Liver (tissue), 9 donors: ENCODE measurements around the gene ACYP1. TPM values are rescaled to one million over a fixed set of nuclear protein-coding genes. Genes with fewer than 3 reads are reported as not detected.

Experiments used
- DNase-seq: peaks from one replicate; pipeline ENCODE4 v3.0.0-alpha.2; 2017; ENCODE audit warnings: low spot score
- H3K27ac ChIP-seq, 2 donors: one replicate each; pipeline ENCODE4 v1.7.0; 2013; ENCODE audit warnings: inconsistent platforms in 2 of 2, low read length in 2 of 2, control low read depth in 1 of 2, low read depth in 1 of 2, mild to moderate bottlenecking in 1 of 2
- H3K27me3 ChIP-seq, 4 donors: one replicate each; pipeline versions ENCODE4 v1.6.1 to v1.7.0; 2013; ENCODE audit warnings: low read length in 3 of 4, inconsistent platforms in 1 of 4, mild to moderate bottlenecking in 1 of 4, moderate library complexity in 1 of 4; ENCODE audit not compliant: control insufficient read depth in 4 of 4, insufficient read depth in 4 of 4
- H3K36me3 ChIP-seq, 4 donors: one replicate each; pipeline versions ENCODE4 v1.6.1 to v1.7.0; 2013; ENCODE audit warnings: low read length in 3 of 4, mild to moderate bottlenecking in 3 of 4, low read depth in 1 of 4, moderate library complexity in 1 of 4; ENCODE audit not compliant: control insufficient read depth in 4 of 4, insufficient read depth in 3 of 4
- H3K4me1 ChIP-seq, 4 donors: one replicate each; pipeline versions ENCODE4 v1.6.1 to v1.7.0; 2013; ENCODE audit warnings: low read length in 3 of 4, mild to moderate bottlenecking in 3 of 4, moderate library complexity in 1 of 4; ENCODE audit not compliant: control insufficient read depth in 4 of 4, insufficient read depth in 4 of 4
- H3K4me3 ChIP-seq, 3 donors: one replicate each; pipeline versions ENCODE4 v1.6.1 to v1.7.0; 2013; ENCODE audit warnings: low read length in 3 of 3, control low read depth in 1 of 3, low read depth in 1 of 3, mild to moderate bottlenecking in 1 of 3
- H3K9ac ChIP-seq, 2 donors: one replicate each; pipeline ENCODE4 v1.7.0; 2013; ENCODE audit warnings: low read length in 2 of 2, mild to moderate bottlenecking in 2 of 2, moderate library complexity in 2 of 2, control low read depth in 1 of 2, low read depth in 1 of 2
- H3K9me3 ChIP-seq, 4 donors: one replicate each; pipeline versions ENCODE4 v1.6.1 to v1.7.0; 2013; ENCODE audit warnings: low read length in 3 of 4; ENCODE audit not compliant: control insufficient read depth in 4 of 4
- EGR1 ChIP-seq, 2 donors: IDR thresholded peaks; 2 replicates each; pipeline ENCODE4 v1.6.1; 2016 to 2018; ENCODE audit warnings: antibody characterized with exemption in 2 of 2, low read depth in 2 of 2
- FOXA1 ChIP-seq: IDR thresholded peaks from 2 replicates; pipeline ENCODE4 v1.6.1; 2016; ENCODE audit warnings: antibody characterized with exemption
- FOXA2 ChIP-seq: IDR thresholded peaks from 2 replicates; pipeline ENCODE4 v1.6.1; 2016; ENCODE audit warnings: antibody characterized with exemption
- GABPA ChIP-seq, 2 donors: IDR thresholded peaks in 1 of 2; conservative IDR thresholded peaks in 1 of 2; 2 replicates each; pipeline ENCODE4 v1.6.1; 2016; ENCODE audit warnings: antibody characterized with exemption in 2 of 2, mild to moderate bottlenecking in 1 of 2, moderate library complexity in 1 of 2
- HNF4A ChIP-seq, 2 donors: conservative IDR thresholded peaks; 2 replicates each; pipeline ENCODE4 v1.6.1; 2016; ENCODE audit warnings: antibody characterized with exemption in 2 of 2, mild to moderate bottlenecking in 2 of 2
- HNF4G ChIP-seq: IDR thresholded peaks from 2 replicates; pipeline ENCODE4 v1.6.1; 2016; ENCODE audit warnings: antibody characterized with exemption
- JUND ChIP-seq, 2 donors: IDR thresholded peaks; 2 replicates each; pipeline ENCODE4 v1.6.1; 2016; ENCODE audit warnings: antibody characterized with exemption in 2 of 2
- RAD21 ChIP-seq, 2 donors: IDR thresholded peaks; 2 replicates each; pipeline ENCODE4 v1.6.1; 2016; ENCODE audit warnings: antibody characterized with exemption in 2 of 2, mild to moderate bottlenecking in 2 of 2
- RXRA ChIP-seq, 2 donors: IDR thresholded peaks; 2 replicates each; pipeline ENCODE4 v1.6.1; 2017 to 2018; ENCODE audit warnings: antibody characterized with exemption in 2 of 2, mild to moderate bottlenecking in 1 of 2
- SP1 ChIP-seq: IDR thresholded peaks from 2 replicates; pipeline ENCODE4 v1.6.1; 2018; ENCODE audit warnings: antibody characterized with exemption, mild to moderate bottlenecking
- TAF1 ChIP-seq: conservative IDR thresholded peaks from 2 replicates; pipeline ENCODE4 v1.6.1; 2016; ENCODE audit warnings: antibody characterized with exemption, mild to moderate bottlenecking
- YY1 ChIP-seq: IDR thresholded peaks from 2 replicates; pipeline ENCODE4 v1.6.1; 2016; ENCODE audit warnings: antibody characterized with exemption, mild to moderate bottlenecking
- WGBS: extraction: QIAGEN DNeasy Blood & Tissue Kit; methylation state at CpG from one replicate; pipeline ENCODE4 v1.1.7; 2013; 5-methylcytosine and 5-hydroxymethylcytosine counted together
- polyA plus RNA-seq, 2 donors: library from polyadenylated mRNA; stranded (reverse) in 1 of 2; unstranded in 1 of 2; fragments of 200-250 nt in 1 of 2; fragments of >200 nt in 1 of 2; fragmentation: Nextera tagmentation in 1 of 2; extraction: Ambion mirVana in 1 of 2; gene quantifications; one replicate each; pipeline versions ENCODE4 v1.2.1 to v1.2.3, GENCODE V29; 2013 to 2015
- total RNA-seq, 2 donors: library from RNA; depleted of rRNA; stranded (reverse); fragments of >200 nt; gene quantifications; one replicate each; pipeline ENCODE4 v1.2.3, GENCODE V29; 2014
- TF ChIP-seq, protein P1 (sequence below): IDR thresholded peaks from 2 replicates; pipeline ENCODE4 v1.6.1; 2016; ENCODE audit warnings: antibody characterized with exemption
- TF ChIP-seq, protein P2 (sequence below): IDR thresholded peaks from 2 replicates; pipeline ENCODE4 v1.6.1; 2016; ENCODE audit warnings: antibody characterized with exemption
- TF ChIP-seq, protein P3 (sequence below): fragments of 150-350 bp; IDR thresholded peaks from 2 replicates; pipeline ENCODE4 v1.5.1; 2017; ENCODE audit warnings: improper control_type of control experiment, low read depth, low read length; ENCODE audit not compliant: missing input control
- TF ChIP-seq, protein P4 (sequence below): IDR thresholded peaks from 2 replicates; pipeline ENCODE4 v1.6.1; 2016; ENCODE audit warnings: antibody characterized with exemption, mild to moderate bottlenecking
- TF ChIP-seq, protein P5 (sequence below): IDR thresholded peaks from 2 replicates; pipeline ENCODE4 v1.6.1; 2016; ENCODE audit warnings: antibody characterized with exemption
- donor health status: healthy.
- donor health status: healthy.
- donor health status: healthy.
- donor health status: healthy.
- donor health status: healthy.

ACYP1 gene
- total and polyA plus RNA-seq, 4 donors: 2.1 to 7.5 (median 4.0) TPM

DNA sequence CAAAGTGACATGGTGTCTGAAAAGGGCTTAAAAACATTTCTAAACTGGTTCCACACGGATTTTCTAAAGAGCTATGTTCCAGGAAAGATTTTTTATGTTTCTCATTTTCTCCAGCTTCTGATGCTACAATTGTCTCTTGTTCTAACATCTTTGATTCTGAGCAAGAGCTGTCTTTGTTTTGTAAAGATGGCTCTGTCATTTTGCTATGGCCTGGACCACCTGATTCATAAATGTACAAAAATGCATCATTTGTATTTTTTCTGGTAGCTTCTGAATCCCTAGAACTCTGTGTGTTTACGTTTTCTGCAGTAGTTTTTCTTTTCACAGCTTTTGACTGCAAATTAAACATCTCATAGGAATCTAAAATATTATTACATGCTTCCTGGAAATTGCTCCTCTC, 15.7 kb downstream of the ACYP1 start (continued):
- TF ChIP-seq, protein P1, sequence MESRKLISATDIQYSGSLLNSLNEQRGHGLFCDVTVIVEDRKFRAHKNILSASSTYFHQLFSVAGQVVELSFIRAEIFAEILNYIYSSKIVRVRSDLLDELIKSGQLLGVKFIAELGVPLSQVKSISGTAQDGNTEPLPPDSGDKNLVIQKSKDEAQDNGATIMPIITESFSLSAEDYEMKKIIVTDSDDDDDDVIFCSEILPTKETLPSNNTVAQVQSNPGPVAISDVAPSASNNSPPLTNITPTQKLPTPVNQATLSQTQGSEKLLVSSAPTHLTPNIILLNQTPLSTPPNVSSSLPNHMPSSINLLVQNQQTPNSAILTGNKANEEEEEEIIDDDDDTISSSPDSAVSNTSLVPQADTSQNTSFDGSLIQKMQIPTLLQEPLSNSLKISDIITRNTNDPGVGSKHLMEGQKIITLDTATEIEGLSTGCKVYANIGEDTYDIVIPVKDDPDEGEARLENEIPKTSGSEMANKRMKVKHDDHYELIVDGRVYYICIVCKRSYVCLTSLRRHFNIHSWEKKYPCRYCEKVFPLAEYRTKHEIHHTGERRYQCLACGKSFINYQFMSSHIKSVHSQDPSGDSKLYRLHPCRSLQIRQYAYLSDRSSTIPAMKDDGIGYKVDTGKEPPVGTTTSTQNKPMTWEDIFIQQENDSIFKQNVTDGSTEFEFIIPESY: no peak

DNA sequence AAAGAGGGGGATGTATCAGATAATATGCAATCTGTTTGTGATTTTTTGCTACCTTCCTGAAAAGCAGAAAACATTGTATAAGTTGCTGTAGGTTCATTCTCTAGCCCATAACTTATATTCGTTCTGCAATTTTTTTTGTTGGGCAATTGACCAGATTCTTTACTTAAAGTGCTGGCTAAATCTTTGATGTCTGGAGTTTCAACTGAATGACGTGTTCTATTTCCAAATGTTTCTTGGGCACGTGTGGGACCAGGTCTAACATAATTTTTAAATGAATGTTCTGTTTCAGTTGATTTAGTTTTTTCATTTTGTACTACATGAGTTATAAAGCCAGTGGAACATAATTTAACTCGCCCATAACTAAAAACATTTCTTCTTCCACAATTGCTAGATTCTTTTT, 16.3 kb downstream of the ACYP1 start:
- Histone ChIP-seq H3K27me3 (no peaks in the 10 kb centered on the region), H3K9me3 (no peaks in the 10 kb centered on the region), H3K27ac (no peak overlapping the region), H3K4me3 (no peak overlapping the region), H3K36me3 (no peaks in the 10 kb centered on the region), H3K9ac (no peak overlapping the region), H3K4me1 (peaks cover under 1 to 11% (median 8%) of the 10 kb centered on the region in 4 donors)
- DNase-seq: no peak
- TF ChIP-seq, protein P2, sequence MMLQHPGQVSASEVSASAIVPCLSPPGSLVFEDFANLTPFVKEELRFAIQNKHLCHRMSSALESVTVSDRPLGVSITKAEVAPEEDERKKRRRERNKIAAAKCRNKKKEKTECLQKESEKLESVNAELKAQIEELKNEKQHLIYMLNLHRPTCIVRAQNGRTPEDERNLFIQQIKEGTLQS: no peak
- TF ChIP-seq HNF4G (no peak), TAF1 (no peak), RAD21 (IDR thresholded peaks at IDR 0.05) (no peak), JUND (IDR thresholded peaks at IDR 0.05) (no peak), FOXA1 (no peak), GABPA (IDR thresholded peaks at IDR 0.05 in 1 of 2, conservative IDR thresholded peaks at IDR 0.05 in 1 of 2) (no peak), SP1 (no peak), YY1 (no peak), FOXA2 (no peak), EGR1 (IDR thresholded peaks at IDR 0.05; ENCODE audit: low read depth in 2 of 2) (no peak), HNF4A (conservative IDR thresholded peaks at IDR 0.05) (no peak), RXRA (IDR thresholded peaks at IDR 0.05) (no peak)
- TF ChIP-seq, protein P1: no peak
- TF ChIP-seq, protein P3, sequence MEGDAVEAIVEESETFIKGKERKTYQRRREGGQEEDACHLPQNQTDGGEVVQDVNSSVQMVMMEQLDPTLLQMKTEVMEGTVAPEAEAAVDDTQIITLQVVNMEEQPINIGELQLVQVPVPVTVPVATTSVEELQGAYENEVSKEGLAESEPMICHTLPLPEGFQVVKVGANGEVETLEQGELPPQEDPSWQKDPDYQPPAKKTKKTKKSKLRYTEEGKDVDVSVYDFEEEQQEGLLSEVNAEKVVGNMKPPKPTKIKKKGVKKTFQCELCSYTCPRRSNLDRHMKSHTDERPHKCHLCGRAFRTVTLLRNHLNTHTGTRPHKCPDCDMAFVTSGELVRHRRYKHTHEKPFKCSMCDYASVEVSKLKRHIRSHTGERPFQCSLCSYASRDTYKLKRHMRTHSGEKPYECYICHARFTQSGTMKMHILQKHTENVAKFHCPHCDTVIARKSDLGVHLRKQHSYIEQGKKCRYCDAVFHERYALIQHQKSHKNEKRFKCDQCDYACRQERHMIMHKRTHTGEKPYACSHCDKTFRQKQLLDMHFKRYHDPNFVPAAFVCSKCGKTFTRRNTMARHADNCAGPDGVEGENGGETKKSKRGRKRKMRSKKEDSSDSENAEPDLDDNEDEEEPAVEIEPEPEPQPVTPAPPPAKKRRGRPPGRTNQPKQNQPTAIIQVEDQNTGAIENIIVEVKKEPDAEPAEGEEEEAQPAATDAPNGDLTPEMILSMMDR: no peak
- TF ChIP-seq, protein P4, sequence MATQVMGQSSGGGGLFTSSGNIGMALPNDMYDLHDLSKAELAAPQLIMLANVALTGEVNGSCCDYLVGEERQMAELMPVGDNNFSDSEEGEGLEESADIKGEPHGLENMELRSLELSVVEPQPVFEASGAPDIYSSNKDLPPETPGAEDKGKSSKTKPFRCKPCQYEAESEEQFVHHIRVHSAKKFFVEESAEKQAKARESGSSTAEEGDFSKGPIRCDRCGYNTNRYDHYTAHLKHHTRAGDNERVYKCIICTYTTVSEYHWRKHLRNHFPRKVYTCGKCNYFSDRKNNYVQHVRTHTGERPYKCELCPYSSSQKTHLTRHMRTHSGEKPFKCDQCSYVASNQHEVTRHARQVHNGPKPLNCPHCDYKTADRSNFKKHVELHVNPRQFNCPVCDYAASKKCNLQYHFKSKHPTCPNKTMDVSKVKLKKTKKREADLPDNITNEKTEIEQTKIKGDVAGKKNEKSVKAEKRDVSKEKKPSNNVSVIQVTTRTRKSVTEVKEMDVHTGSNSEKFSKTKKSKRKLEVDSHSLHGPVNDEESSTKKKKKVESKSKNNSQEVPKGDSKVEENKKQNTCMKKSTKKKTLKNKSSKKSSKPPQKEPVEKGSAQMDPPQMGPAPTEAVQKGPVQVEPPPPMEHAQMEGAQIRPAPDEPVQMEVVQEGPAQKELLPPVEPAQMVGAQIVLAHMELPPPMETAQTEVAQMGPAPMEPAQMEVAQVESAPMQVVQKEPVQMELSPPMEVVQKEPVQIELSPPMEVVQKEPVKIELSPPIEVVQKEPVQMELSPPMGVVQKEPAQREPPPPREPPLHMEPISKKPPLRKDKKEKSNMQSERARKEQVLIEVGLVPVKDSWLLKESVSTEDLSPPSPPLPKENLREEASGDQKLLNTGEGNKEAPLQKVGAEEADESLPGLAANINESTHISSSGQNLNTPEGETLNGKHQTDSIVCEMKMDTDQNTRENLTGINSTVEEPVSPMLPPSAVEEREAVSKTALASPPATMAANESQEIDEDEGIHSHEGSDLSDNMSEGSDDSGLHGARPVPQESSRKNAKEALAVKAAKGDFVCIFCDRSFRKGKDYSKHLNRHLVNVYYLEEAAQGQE: no peak
- TF ChIP-seq, protein P5, sequence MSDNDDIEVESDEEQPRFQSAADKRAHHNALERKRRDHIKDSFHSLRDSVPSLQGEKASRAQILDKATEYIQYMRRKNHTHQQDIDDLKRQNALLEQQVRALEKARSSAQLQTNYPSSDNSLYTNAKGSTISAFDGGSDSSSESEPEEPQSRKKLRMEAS: no peak
- WGBS: 95% methylated on average over 4 of the region's 4 CpGs
